Panc1 (cell line): ENCODE results near the gene HS2ST1. TPM values are rescaled to one million over a fixed set of nuclear protein-coding genes. Genes with fewer than 3 reads are reported as not detected.

ENCODE experiments used
- ATAC-seq: fragments of 200-7000 bp; cut with Tn5 transposase; 2 replicates; pipeline ENCODE4 v1.9.1; 2020; ENCODE audit warnings: mild to moderate bottlenecking, moderate library complexity
- BruUV-seq: library from RNA; stranded (reverse); fragments of 400-500 nt; replicated peaks from 2 replicates; lab custom pipeline; 2021; lab: Mats Ljungman, UMichigan
- CTCF ChIA-PET: fragments of 300-600 bp; sonication (Branson Sonifier 250); formaldehyde crosslinking; loops from one replicate; lab custom pipeline; 2022; ENCODE audit warnings: antibody characterized with exemption; lab: Charles Lee
- POLR2A ChIA-PET: fragments of 300-600 bp; sonication (Branson Sonifier 250); formaldehyde crosslinking; loops from one replicate; lab custom pipeline; 2022; ENCODE audit warnings: antibody characterized with exemption; lab: Charles Lee
- DNase-seq: peaks from one replicate; pipeline ENCODE4 v3.0.0-alpha.2; 2010; ENCODE audit warnings: low read depth, low spot score
- H3K27ac ChIP-seq: 2 replicates; pipeline ENCODE4 v1.5.1; 2011; ENCODE audit warnings: mild to moderate bottlenecking, low read length, inconsistent platforms
- H3K27me3 ChIP-seq: fragments of 200-500 bp; sonication (Bioruptor generic); 2 replicates; pipeline ENCODE4 v1.6.0; 2014; ENCODE audit warnings: low read length, inconsistent platforms; ENCODE audit not compliant: control insufficient read depth, insufficient read depth
- H3K36me3 ChIP-seq: fragments of 200-500 bp; sonication (Bioruptor generic); 2 replicates; pipeline ENCODE4 v1.5.1; 2014; ENCODE audit warnings: inconsistent platforms, mild to moderate bottlenecking, low read length, moderate library complexity; ENCODE audit not compliant: control insufficient read depth, insufficient read depth
- H3K4me1 ChIP-seq: 2 replicates; pipeline ENCODE4 v1.5.1; 2011; ENCODE audit warnings: inconsistent platforms, mild to moderate bottlenecking, low read length, moderate library complexity; ENCODE audit not compliant: control insufficient read depth, insufficient read depth
- H3K4me3 ChIP-seq, 2 experiments: 2 replicates each; pipeline ENCODE4 v1.5.1; 2011 to 2012; ENCODE audit warnings: low read depth in 2 of 2, low read length in 2 of 2, mild to moderate bottlenecking in 2 of 2, inconsistent platforms in 1 of 2, moderate library complexity in 1 of 2
- H3K9me3 ChIP-seq: fragments of 200-500 bp; sonication (Bioruptor generic); 2 replicates; pipeline ENCODE4 v1.5.1; 2014; ENCODE audit warnings: low read depth, mild to moderate bottlenecking, inconsistent platforms, low read length, moderate library complexity; ENCODE audit not compliant: control insufficient read depth, insufficient read depth
- POLR2AphosphoS5 ChIP-seq: IDR thresholded peaks from 2 replicates; pipeline ENCODE4 v1.6.1; 2012; ENCODE audit warnings: mild to moderate bottlenecking, low read depth, low read length, moderate library complexity
- SIN3A ChIP-seq: IDR thresholded peaks from 2 replicates; pipeline ENCODE4 v1.6.1; 2012; ENCODE audit warnings: low read depth, mild to moderate bottlenecking, low read length, moderate library complexity, borderline replicate concordance; ENCODE audit not compliant: insufficient read depth
- TCF7L2 ChIP-seq: IDR thresholded peaks from 2 replicates; pipeline ENCODE4 v1.6.1; 2011; ENCODE audit warnings: mild to moderate bottlenecking, low read depth, low read length, inconsistent platforms
- in situ Hi-C: cut with HindIII; loops from 2 replicates; pipeline ENCODE4 v1.10.0; 2016; ENCODE audit warnings: low sequenced_read_pairs, low pct_unique_long_range_greater_than_20kb
- intact Hi-C: fragments of 100-400 bp; cut with micrococcal nuclease; formaldehyde crosslinking; loops from one replicate; pipeline ENCODE4 v1.10.0; 2022; ENCODE audit not compliant: unreplicated experiment
- total RNA-seq: library from RNA; stranded (reverse); gene quantifications from one replicate; pipeline ENCODE4 v1.2.1, GENCODE V29; 2021; ENCODE audit not compliant: unreplicated experiment
- TF ChIP-seq, protein P1 (sequence below), 2 experiments: IDR thresholded peaks; 2 replicates each; pipeline ENCODE4 v1.6.1; 2011 to 2012; ENCODE audit warnings: low read depth in 2 of 2, control low read depth in 1 of 2, low read length in 1 of 2, mild to moderate bottlenecking in 1 of 2, moderate library complexity in 1 of 2; ENCODE audit not compliant: insufficient read depth in 1 of 2
- TF ChIP-seq, protein P2 (sequence below): fragments of 450-650 bp; IDR thresholded peaks from 2 replicates; pipeline ENCODE4 v1.5.1; 2017; ENCODE audit warnings: mild to moderate bottlenecking

Gene HS2ST1
- total RNA-seq, 1 experiment from 2014 or later, result 81.0 TPM

DNA sequence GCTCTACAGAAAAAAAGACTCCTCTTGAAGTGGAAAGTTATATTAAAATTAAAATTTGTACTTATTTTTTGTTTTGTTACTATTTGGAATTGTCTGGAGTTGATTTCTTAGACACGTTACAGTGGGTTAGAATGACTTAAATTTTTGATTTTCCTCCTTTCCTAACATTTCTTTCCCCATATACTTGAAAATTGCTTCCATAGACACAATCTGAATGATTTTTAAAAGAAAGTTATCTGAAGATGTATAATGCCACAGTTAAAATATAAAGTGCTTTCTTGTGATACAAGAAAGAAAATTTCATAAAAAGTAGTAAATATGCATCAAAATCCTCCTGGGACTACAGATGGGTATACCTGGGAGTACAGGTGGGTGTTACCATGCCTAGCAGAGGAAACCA is 2.3 kb downstream of the HS2ST1 start:
- Histone ChIP-seq H3K9me3 (peaks cover 11% of the 10 kb centered on the region; the same call in 1 of the 2 replicates), H3K4me1 (peaks cover 16% of the 10 kb centered on the region; the same call in 1 of the 2 replicates), H3K27ac (no peak overlapping the region; the same call in 1 of the 2 replicates), H3K36me3 (peaks cover 4% of the 10 kb centered on the region; the same call in 1 of the 2 replicates), H3K27me3 (no peaks in the 10 kb centered on the region), H3K4me3 (peak overlapping the region in 1 of 2 experiments; percentile 94; a peak in 2 of 4 replicates)
- no peak for DNase-seq
- intact Hi-C loops, result loop anchor here (10.0 kb wide), 1 partner anchor 108 kb away; no protein-coding TSS in a partner anchor
- CTCF ChIA-PET, result no interaction called here
- ATAC-seq, result no peak
- no TSS peak for BruUV-seq
- TF ChIP-seq, protein P1, sequence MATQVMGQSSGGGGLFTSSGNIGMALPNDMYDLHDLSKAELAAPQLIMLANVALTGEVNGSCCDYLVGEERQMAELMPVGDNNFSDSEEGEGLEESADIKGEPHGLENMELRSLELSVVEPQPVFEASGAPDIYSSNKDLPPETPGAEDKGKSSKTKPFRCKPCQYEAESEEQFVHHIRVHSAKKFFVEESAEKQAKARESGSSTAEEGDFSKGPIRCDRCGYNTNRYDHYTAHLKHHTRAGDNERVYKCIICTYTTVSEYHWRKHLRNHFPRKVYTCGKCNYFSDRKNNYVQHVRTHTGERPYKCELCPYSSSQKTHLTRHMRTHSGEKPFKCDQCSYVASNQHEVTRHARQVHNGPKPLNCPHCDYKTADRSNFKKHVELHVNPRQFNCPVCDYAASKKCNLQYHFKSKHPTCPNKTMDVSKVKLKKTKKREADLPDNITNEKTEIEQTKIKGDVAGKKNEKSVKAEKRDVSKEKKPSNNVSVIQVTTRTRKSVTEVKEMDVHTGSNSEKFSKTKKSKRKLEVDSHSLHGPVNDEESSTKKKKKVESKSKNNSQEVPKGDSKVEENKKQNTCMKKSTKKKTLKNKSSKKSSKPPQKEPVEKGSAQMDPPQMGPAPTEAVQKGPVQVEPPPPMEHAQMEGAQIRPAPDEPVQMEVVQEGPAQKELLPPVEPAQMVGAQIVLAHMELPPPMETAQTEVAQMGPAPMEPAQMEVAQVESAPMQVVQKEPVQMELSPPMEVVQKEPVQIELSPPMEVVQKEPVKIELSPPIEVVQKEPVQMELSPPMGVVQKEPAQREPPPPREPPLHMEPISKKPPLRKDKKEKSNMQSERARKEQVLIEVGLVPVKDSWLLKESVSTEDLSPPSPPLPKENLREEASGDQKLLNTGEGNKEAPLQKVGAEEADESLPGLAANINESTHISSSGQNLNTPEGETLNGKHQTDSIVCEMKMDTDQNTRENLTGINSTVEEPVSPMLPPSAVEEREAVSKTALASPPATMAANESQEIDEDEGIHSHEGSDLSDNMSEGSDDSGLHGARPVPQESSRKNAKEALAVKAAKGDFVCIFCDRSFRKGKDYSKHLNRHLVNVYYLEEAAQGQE (IDR thresholded peaks at IDR 0.05; ENCODE audit: insufficient read depth in 1 of 2, low read depth in 2 of 2, low read length in 1 of 2), result no peak
- TF ChIP-seq SIN3A (no peak), POLR2AphosphoS5 (no peak), TCF7L2 (no peak)
- TF ChIP-seq, protein P2, sequence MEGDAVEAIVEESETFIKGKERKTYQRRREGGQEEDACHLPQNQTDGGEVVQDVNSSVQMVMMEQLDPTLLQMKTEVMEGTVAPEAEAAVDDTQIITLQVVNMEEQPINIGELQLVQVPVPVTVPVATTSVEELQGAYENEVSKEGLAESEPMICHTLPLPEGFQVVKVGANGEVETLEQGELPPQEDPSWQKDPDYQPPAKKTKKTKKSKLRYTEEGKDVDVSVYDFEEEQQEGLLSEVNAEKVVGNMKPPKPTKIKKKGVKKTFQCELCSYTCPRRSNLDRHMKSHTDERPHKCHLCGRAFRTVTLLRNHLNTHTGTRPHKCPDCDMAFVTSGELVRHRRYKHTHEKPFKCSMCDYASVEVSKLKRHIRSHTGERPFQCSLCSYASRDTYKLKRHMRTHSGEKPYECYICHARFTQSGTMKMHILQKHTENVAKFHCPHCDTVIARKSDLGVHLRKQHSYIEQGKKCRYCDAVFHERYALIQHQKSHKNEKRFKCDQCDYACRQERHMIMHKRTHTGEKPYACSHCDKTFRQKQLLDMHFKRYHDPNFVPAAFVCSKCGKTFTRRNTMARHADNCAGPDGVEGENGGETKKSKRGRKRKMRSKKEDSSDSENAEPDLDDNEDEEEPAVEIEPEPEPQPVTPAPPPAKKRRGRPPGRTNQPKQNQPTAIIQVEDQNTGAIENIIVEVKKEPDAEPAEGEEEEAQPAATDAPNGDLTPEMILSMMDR, result no peak
- POLR2A ChIA-PET, result no interaction called here
- in situ Hi-C loops, result no loop called here

- in situ Hi-C loops, result no loop called here
- no TSS peak for BruUV-seq
Measured at GRCh38 chr1:86922445-86922844, 8.0 kb downstream of the HS2ST1 start.

DNA sequence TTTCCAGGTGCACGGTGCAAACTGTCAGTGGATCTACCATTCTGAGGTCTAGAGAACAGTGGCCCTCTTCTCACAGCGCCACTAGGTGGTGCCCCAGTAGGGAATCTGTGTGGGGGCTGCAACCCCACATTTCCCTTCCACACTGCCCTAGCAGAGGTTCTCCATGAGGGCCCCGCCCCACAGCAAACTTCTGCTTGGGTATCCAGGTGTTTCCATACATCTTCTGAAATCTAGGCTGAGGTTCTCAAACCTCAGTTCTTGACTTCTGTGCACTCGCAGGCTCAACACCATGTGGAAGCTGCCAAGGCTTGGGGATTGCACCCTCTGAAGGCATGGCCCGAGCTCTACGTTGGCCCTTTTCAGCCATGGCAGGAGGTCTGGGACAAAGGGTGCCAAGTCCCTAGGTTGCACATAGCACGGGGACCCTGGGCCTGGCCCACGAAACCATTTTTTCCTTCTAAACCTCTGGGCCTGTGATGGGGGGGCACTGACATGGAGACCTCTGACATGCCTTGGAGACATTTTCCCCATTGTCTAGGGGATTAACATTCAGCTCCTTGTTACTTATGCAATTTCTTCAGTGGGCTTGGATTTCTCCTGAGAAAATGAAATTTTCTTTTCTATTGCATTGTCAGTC is 10.0 kb downstream of the HS2ST1 start:
- ChIA-PET CTCF (no interaction called here), POLR2A (no interaction called here)
- TF ChIP-seq, protein P2, result no peak
- TF ChIP-seq POLR2AphosphoS5 (no peak), SIN3A (no peak), TCF7L2 (no peak)
- TF ChIP-seq, protein P1 (IDR thresholded peaks at IDR 0.05; ENCODE audit: insufficient read depth in 1 of 2, low read depth in 2 of 2, low read length in 1 of 2), result no peak
- Histone ChIP-seq H3K27me3 (no peaks in the 10 kb centered on the region), H3K4me1 (peaks cover 2% of the 10 kb centered on the region; the same call in 1 of the 2 replicates), H3K36me3 (no peaks in the 10 kb centered on the region), H3K4me3 (no peak overlapping the region), H3K27ac (no peak overlapping the region), H3K9me3 (peaks cover 29% of the 10 kb centered on the region; the same call in 1 of the 2 replicates)
- in situ Hi-C loops, result no loop called here
- no TSS peak for BruUV-seq
- intact Hi-C loops, result no loop called here
- DNase-seq (no peak), ATAC-seq (no peak)

More at GRCh38 chr1:86922445-86922844, 8.0 kb downstream of the HS2ST1 start:
- no peak overlapping the region for H3K27ac ChIP-seq
- intact Hi-C loops, result no loop called here
- no peak overlapping the region for H3K4me3 ChIP-seq
- no peaks in the 10 kb centered on the region for H3K27me3 ChIP-seq
- no peak for ATAC-seq
- peaks cover 29% of the 10 kb centered on the region; the same call in 1 of the 2 replicates for H3K9me3 ChIP-seq
- ChIA-PET POLR2A (no interaction called here), CTCF (no interaction called here)
- H3K36me3 ChIP-seq, result no peaks in the 10 kb centered on the region
- DNase-seq, result no peak
- H3K4me1 ChIP-seq, result no peaks in the 10 kb centered on the region; the same call in 1 of the 2 replicates
- TF ChIP-seq TCF7L2 (no peak), SIN3A (no peak)
